HepG2 (cell line): ENCODE measurements around the gene CD19. TPM values are rescaled to one million over a fixed set of nuclear protein-coding genes. Genes with fewer than 3 reads are reported as not detected.

ENCODE experiments used
- EEA1 ChIP-seq: sonication (generic); formaldehyde crosslinking; IDR thresholded peaks from 2 replicates; pipeline ENCODE4 v1.5.1; 2020; ENCODE audit warnings: mild to moderate bottlenecking, missing genetic modification reagents, borderline replicate concordance
- ELK4 ChIP-seq: sonication (generic); formaldehyde crosslinking; IDR thresholded peaks from 2 replicates; pipeline ENCODE4 v1.9.0; 2021; ENCODE audit warnings: missing genetic modification reagents, borderline replicate concordance
- MXI1 ChIP-seq: IDR thresholded peaks from 3 replicates; pipeline ENCODE4 v1.6.1; 2012; ENCODE audit warnings: low read depth, low read length, inconsistent platforms, borderline replicate concordance
- NCOA2 ChIP-seq: sonication (generic); formaldehyde crosslinking; IDR thresholded peaks from 2 replicates; pipeline ENCODE4 v1.8.0; 2022; ENCODE audit warnings: inconsistent platforms
- NR1H2 ChIP-seq: sonication (generic); formaldehyde crosslinking; IDR thresholded peaks from 2 replicates; pipeline ENCODE4 v1.8.1; 2022; ENCODE audit warnings: low read depth, missing genetic modification reagents, borderline replicate concordance
- PITX1 ChIP-seq: sonication (generic); formaldehyde crosslinking; IDR thresholded peaks from 2 replicates; pipeline ENCODE4 v1.5.1; 2020; ENCODE audit warnings: mild to moderate bottlenecking, missing genetic modification reagents
- SETDB1 ChIP-seq: sonication (generic); formaldehyde crosslinking; IDR thresholded peaks from 2 replicates; pipeline ENCODE4 v1.5.1; 2020; ENCODE audit warnings: missing genetic modification reagents, mild to moderate bottlenecking, borderline replicate concordance
- TMF1 ChIP-seq: sonication (generic); formaldehyde crosslinking; IDR thresholded peaks from 2 replicates; pipeline ENCODE4 v1.8.1; 2022; ENCODE audit warnings: low read depth, missing genetic modification reagents
- ZBTB3 ChIP-seq: sonication (generic); formaldehyde crosslinking; IDR thresholded peaks from 2 replicates; pipeline ENCODE4 v1.4.0; 2020; ENCODE audit warnings: low read depth, mild to moderate bottlenecking, moderate library complexity, missing genetic modification reagents, borderline replicate concordance
- ZNF12 ChIP-seq: sonication (generic); formaldehyde crosslinking; IDR thresholded peaks from 2 replicates; pipeline ENCODE4 v1.5.0; 2020; ENCODE audit warnings: missing genetic modification reagents
- ZNF501 ChIP-seq: sonication (generic); formaldehyde crosslinking; IDR thresholded peaks from 2 replicates; pipeline ENCODE4 v1.5.1; 2020; ENCODE audit warnings: mild to moderate bottlenecking, moderate library complexity, missing genetic modification reagents
- ZNF556 ChIP-seq: sonication (generic); formaldehyde crosslinking; IDR thresholded peaks from 2 replicates; pipeline ENCODE4 v1.4.0; 2020; ENCODE audit warnings: mild to moderate bottlenecking, missing genetic modification reagents, borderline replicate concordance
- ZNF577 ChIP-seq: sonication (generic); formaldehyde crosslinking; IDR thresholded peaks from 2 replicates; pipeline ENCODE4 v1.4.0; 2020; ENCODE audit warnings: mild to moderate bottlenecking, low read depth, missing genetic modification reagents, borderline replicate concordance
- ZNF660 ChIP-seq: sonication (generic); formaldehyde crosslinking; IDR thresholded peaks from 2 replicates; pipeline ENCODE4 v1.5.1; 2020; ENCODE audit warnings: mild to moderate bottlenecking, low read depth, missing genetic modification reagents, borderline replicate concordance
- ZNF75D ChIP-seq: sonication (generic); formaldehyde crosslinking; IDR thresholded peaks from 2 replicates; pipeline ENCODE4 v1.8.1; 2023; ENCODE audit warnings: missing genetic modification reagents, mild to moderate bottlenecking, borderline replicate concordance
- ZNF839 ChIP-seq: sonication (generic); formaldehyde crosslinking; IDR thresholded peaks from 2 replicates; pipeline ENCODE4 v1.4.0; 2020; ENCODE audit warnings: missing genetic modification reagents, mild to moderate bottlenecking, borderline replicate concordance
- polyA plus RNA-seq, 8 experiments: library from polyadenylated mRNA; depleted of rRNA in 3 of 8; stranded (reverse) in 7 of 8; unstranded in 1 of 8; fragments of >200 nt; fragmentation: Illumina TruSeq in 4 of 8; extraction: Trizol in 4 of 8; gene quantifications; 2 replicates each; pipeline versions ENCODE4 v1.2.1 to v1.2.3, GENCODE V29; 2011 to 2016; ENCODE audit warnings: low read depth in 4 of 8, missing spikeins in 1 of 8, mixed read lengths in 1 of 8; ENCODE audit not compliant: insufficient read depth in 1 of 8
- total RNA-seq, 5 experiments: library from RNA; depleted of rRNA; stranded (reverse); fragments of >200 nt; fragmentation: Illumina TruSeq; extraction: Trizol; gene quantifications; 2 replicates each; pipeline ENCODE4 v1.2.3, GENCODE V29; 2016; ENCODE audit warnings: low read depth in 1 of 5
- TF ChIP-seq, protein P1 (sequence below): sonication (generic); formaldehyde crosslinking; IDR thresholded peaks from one replicate; pipeline ENCODE4 v1.5.1; 2020; ENCODE audit warnings: mild to moderate bottlenecking, missing genetic modification reagents; ENCODE audit errors: not compliant biosample characterization
- TF ChIP-seq, protein P2 (sequence below): sonication (generic); formaldehyde crosslinking; IDR thresholded peaks from 2 replicates; pipeline ENCODE4 v1.9.0; 2021; ENCODE audit warnings: missing genetic modification reagents, mild to moderate bottlenecking, borderline replicate concordance

CD19 gene
- total and polyA plus RNA-seq, 2 of the 13 experiments (the other 11 are each of a cell fraction or from before 2014, with no cell fraction given): 0.55 to 1.1 TPM

DNA sequence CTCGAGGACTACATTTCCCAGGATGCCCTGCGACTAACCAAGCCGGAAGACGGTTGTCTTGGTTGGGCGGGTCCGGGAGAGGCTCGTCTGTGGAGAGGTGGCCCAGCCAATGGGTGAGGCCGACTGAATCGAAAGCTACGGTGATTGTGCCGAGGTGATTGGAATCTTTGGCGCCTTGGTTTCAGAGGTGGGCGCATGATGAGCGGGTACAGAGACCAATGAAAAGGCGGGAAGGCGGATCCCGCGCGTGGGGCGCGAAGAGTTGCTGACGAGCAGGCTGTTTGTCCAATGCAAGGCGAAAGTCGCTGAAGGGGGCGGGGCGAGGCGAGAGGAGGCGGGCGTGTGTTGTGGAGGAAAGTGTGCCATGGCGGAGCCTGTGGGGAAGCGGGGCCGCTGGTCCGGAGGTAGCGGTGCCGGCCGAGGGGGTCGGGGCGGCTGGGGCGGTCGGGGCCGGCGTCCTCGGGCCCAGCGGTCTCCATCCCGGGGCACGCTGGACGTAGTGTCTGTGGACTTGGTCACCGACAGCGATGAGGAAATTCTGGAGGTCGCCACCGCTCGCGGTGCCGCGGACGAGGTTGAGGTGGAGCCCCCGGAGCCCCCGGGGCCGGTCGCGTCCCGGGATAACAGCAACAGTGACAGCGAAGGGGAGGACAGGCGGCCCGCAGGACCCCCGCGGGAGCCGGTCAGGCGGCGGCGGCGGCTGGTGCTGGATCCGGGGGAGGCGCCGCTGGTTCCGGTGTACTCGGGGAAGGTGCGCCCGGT is 19.1 kb downstream of the CD19 start, which contains the start of gene NFATC2IP (continued):
- TF ChIP-seq, protein P1, sequence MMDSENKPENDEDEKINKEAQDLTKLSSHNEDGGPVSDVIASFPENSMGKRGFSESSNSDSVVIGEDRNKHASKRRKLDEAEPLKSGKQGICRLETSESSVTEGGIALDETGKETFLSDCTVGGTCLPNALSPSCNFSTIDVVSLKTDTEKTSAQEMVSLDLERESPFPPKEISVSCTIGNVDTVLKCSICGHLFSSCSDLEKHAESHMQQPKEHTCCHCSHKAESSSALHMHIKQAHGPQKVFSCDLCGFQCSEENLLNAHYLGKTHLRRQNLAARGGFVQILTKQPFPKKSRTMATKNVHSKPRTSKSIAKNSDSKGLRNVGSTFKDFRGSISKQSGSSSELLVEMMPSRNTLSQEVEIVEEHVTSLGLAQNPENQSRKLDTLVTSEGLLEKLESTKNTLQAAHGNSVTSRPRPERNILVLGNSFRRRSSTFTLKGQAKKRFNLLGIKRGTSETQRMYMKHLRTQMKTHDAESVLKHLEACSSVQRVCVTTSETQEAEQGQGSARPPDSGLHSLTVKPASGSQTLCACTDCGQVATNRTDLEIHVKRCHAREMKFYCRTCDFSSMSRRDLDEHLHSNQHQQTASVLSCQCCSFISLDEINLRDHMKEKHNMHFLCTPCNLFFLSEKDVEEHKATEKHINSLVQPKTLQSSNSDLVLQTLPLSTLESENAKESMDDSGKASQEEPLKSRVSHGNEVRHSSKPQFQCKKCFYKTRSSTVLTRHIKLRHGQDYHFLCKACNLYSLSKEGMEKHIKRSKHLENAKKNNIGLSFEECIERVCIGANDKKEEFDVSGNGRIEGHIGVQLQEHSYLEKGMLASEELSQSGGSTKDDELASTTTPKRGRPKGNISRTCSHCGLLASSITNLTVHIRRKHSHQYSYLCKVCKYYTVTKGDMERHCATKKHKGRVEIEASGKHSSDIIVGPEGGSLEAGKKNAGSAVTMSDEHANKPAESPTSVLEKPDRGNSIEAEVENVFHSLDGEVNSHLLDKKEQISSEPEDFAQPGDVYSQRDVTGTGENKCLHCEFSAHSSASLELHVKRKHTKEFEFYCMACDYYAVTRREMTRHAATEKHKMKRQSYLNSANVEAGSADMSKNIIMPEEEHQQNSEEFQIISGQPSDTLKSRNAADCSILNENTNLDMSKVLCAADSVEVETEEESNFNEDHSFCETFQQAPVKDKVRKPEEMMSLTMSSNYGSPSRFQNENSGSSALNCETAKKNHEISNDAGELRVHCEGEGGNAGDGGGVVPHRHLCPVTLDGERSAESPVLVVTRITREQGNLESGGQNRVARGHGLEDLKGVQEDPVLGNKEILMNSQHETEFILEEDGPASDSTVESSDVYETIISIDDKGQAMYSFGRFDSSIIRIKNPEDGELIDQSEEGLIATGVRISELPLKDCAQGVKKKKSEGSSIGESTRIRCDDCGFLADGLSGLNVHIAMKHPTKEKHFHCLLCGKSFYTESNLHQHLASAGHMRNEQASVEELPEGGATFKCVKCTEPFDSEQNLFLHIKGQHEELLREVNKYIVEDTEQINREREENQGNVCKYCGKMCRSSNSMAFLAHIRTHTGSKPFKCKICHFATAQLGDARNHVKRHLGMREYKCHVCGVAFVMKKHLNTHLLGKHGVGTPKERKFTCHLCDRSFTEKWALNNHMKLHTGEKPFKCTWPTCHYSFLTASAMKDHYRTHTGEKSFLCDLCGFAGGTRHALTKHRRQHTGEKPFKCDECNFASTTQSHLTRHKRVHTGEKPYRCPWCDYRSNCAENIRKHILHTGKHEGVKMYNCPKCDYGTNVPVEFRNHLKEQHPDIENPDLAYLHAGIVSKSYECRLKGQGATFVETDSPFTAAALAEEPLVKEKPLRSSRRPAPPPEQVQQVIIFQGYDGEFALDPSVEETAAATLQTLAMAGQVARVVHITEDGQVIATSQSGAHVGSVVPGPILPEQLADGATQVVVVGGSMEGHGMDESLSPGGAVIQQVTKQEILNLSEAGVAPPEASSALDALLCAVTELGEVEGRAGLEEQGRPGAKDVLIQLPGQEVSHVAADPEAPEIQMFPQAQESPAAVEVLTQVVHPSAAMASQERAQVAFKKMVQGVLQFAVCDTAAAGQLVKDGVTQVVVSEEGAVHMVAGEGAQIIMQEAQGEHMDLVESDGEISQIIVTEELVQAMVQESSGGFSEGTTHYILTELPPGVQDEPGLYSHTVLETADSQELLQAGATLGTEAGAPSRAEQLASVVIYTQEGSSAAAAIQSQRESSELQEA (CRISPR knock-in tag): peak; percentile 39
- TF ChIP-seq NR1H2 (CRISPR knock-in tag): 0 out of 2 replicates have a peak, but pooled peaks have one; percentile 20
- peak; percentile 86; the same call in 1 of the 3 replicates for TF ChIP-seq MXI1
- TF ChIP-seq ZNF660: no peak
- TF ChIP-seq, protein P2, sequence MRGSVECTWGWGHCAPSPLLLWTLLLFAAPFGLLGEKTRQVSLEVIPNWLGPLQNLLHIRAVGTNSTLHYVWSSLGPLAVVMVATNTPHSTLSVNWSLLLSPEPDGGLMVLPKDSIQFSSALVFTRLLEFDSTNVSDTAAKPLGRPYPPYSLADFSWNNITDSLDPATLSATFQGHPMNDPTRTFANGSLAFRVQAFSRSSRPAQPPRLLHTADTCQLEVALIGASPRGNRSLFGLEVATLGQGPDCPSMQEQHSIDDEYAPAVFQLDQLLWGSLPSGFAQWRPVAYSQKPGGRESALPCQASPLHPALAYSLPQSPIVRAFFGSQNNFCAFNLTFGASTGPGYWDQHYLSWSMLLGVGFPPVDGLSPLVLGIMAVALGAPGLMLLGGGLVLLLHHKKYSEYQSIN (CRISPR knock-in tag): no peak
- 0 out of 2 replicates have a peak, but pooled peaks have one; percentile 13 for TF ChIP-seq NCOA2
- TF ChIP-seq PITX1 (CRISPR knock-in tag): no peak
- no peak for TF ChIP-seq ZBTB3 (CRISPR knock-in tag)
- TF ChIP-seq ELK4 (CRISPR knock-in tag): no peak
- TF ChIP-seq ZNF75D (CRISPR knock-in tag): no peak
- TF ChIP-seq TMF1 (CRISPR knock-in tag): no peak
- TF ChIP-seq ZNF839 (CRISPR knock-in tag): no peak
- TF ChIP-seq EEA1 (CRISPR knock-in tag): no peak
- peak; percentile 76 for TF ChIP-seq ZNF501 (CRISPR knock-in tag)
- no peak for TF ChIP-seq ZNF577 (CRISPR knock-in tag)
- no peak for TF ChIP-seq ZNF12 (CRISPR knock-in tag)
- TF ChIP-seq ZNF556 (CRISPR knock-in tag): 0 out of 2 replicates have a peak, but pooled peaks have one; percentile 37
- TF ChIP-seq SETDB1 (CRISPR knock-in tag): no peak
